Sigmoid colon (tissue), 4 donors: ENCODE results near the gene PLXNA1.

ENCODE experiments used
- EP300 ChIP-seq, 4 donors: sonication (generic); formaldehyde crosslinking; IDR thresholded peaks; one replicate each; pipeline ENCODE4 v1.6.1; 2017; ENCODE audit warnings: antibody characterized with exemption in 4 of 4
- POLR2A ChIP-seq, 2 donors: fragments of 450-650 bp; IDR thresholded peaks; one replicate each; pipeline ENCODE4 v1.6.1; 2016; ENCODE audit warnings: antibody characterized with exemption in 2 of 2, mild to moderate bottlenecking in 2 of 2, moderate library complexity in 2 of 2
- POLR2AphosphoS5 ChIP-seq, 4 donors: sonication (generic); formaldehyde crosslinking; IDR thresholded peaks; one replicate each; pipeline ENCODE4 v1.6.1; 2017; ENCODE audit warnings: antibody characterized with exemption in 4 of 4
- TF ChIP-seq, protein P1 (sequence below), 4 experiments: fragments of 450-650 bp in 3 of 4; fragments of 200-600 bp in 1 of 4; IDR thresholded peaks; one replicate each; pipeline ENCODE4 v1.5.1; 2016 to 2019; ENCODE audit warnings: antibody characterized with exemption in 4 of 4, mild to moderate bottlenecking in 3 of 4, moderate library complexity in 2 of 4

DNA sequence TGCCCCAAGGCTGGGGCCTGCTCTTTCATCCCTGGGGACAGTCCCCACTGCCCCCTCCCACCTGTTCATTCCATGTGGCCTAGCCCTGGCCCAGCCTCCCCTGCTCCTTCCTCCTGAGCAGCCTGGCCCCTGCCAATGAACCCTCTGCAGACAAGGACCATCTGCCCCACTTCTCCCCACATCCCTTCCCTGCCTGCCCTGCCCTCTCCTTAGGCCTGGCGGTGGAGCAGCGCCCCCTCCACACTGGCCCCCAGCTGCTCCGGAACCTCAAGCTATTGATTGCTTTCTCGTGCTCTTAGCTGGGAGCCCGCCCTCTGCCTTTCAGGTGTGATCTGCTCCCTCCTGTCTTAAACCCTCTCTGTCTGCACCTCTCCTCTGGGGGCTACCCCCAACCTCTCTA is 8.0 kb downstream of the PLXNA1 start:
- TF ChIP-seq POLR2AphosphoS5 (IDR thresholded peaks at IDR 0.05) (no peak), POLR2A (IDR thresholded peaks at IDR 0.05) (no peak), EP300 (IDR thresholded peaks at IDR 0.05) (no peak)
- TF ChIP-seq, protein P1, sequence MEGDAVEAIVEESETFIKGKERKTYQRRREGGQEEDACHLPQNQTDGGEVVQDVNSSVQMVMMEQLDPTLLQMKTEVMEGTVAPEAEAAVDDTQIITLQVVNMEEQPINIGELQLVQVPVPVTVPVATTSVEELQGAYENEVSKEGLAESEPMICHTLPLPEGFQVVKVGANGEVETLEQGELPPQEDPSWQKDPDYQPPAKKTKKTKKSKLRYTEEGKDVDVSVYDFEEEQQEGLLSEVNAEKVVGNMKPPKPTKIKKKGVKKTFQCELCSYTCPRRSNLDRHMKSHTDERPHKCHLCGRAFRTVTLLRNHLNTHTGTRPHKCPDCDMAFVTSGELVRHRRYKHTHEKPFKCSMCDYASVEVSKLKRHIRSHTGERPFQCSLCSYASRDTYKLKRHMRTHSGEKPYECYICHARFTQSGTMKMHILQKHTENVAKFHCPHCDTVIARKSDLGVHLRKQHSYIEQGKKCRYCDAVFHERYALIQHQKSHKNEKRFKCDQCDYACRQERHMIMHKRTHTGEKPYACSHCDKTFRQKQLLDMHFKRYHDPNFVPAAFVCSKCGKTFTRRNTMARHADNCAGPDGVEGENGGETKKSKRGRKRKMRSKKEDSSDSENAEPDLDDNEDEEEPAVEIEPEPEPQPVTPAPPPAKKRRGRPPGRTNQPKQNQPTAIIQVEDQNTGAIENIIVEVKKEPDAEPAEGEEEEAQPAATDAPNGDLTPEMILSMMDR (IDR thresholded peaks at IDR 0.05), result no peak
